Stomach (tissue), 9 donors: ENCODE measurements around the gene DHX58. TPM values are rescaled to one million over a fixed set of nuclear protein-coding genes. Genes with fewer than 3 reads are reported as not detected.

Source experiments
- DNase-seq, 2 donors: peaks; one replicate each; pipeline versions ENCODE4 v3.0.0 to v3.0.0-alpha.2; 2013 to 2019
- H3K27ac ChIP-seq, 5 donors: fragments of 200-600 bp in 4 of 5; sonication (generic) in 4 of 5; one replicate each; pipeline ENCODE4 v1.5.1; 2013 to 2019; ENCODE audit warnings: mild to moderate bottlenecking in 1 of 5, moderate library complexity in 1 of 5
- H3K27me3 ChIP-seq, 3 donors: fragments of 200-600 bp; sonication (generic); one replicate each; pipeline ENCODE4 v1.5.1; 2017 to 2019; ENCODE audit warnings: mixed run types in 1 of 3
- H3K36me3 ChIP-seq, 4 donors: fragments of 200-600 bp; sonication (generic); 1 replicate in 3 of 4; 2 replicates in 1 of 4; pipeline ENCODE4 v1.5.1; 2016 to 2019
- H3K4me1 ChIP-seq, 4 donors: fragments of 200-600 bp; sonication (generic); one replicate each; pipeline ENCODE4 v1.5.1; 2016 to 2019
- H3K4me3 ChIP-seq, 4 donors: fragments of 200-600 bp; sonication (generic) in 3 of 4; one replicate each; pipeline ENCODE4 v1.5.1; 2016 to 2019; ENCODE audit warnings: mild to moderate bottlenecking in 1 of 4
- H3K9me3 ChIP-seq, 4 donors: fragments of 200-600 bp; sonication (generic); one replicate each; pipeline ENCODE4 v1.5.1; 2016 to 2019
- EP300 ChIP-seq: sonication (generic); formaldehyde crosslinking; IDR thresholded peaks from one replicate; pipeline ENCODE4 v1.6.1; 2017; ENCODE audit warnings: antibody characterized with exemption
- POLR2A ChIP-seq, 4 donors: fragments of 450-650 bp; IDR thresholded peaks; one replicate each; pipeline ENCODE4 v1.6.1; 2016; ENCODE audit warnings: antibody characterized with exemption in 4 of 4, control low read depth in 2 of 4, mild to moderate bottlenecking in 1 of 4, moderate library complexity in 1 of 4
- POLR2AphosphoS5 ChIP-seq, 3 donors: sonication (generic); formaldehyde crosslinking; IDR thresholded peaks; one replicate each; pipeline ENCODE4 v1.6.1; 2016; ENCODE audit warnings: antibody characterized with exemption in 3 of 3
- WGBS, 5 donors: extraction: QIAGEN DNeasy Blood & Tissue Kit in 3 of 5; methylation state at CpG; one replicate each; pipeline versions ENCODE4 v1.1.5 to v1.1.7; 2013 to 2018; 5-methylcytosine and 5-hydroxymethylcytosine counted together
- intact Hi-C: fragments of 100-400 bp; cut with DNase I; formaldehyde crosslinking; loops from one replicate; pipeline ENCODE4 v1.15.1; 2023; ENCODE audit warnings: low total_unique reads
- polyA plus RNA-seq, 3 donors: library from polyadenylated mRNA; stranded (reverse); fragments of 200-250 nt; gene quantifications; one replicate each; pipeline ENCODE4 v1.2.3, GENCODE V29; 2013
- total RNA-seq, 5 donors: library from RNA; depleted of rRNA; stranded (reverse); fragments of >200 nt; gene quantifications; one replicate each; pipeline versions ENCODE4 v1.1.0 to v1.2.3, GENCODE V29; 2014 to 2016
- TF ChIP-seq, protein P1 (sequence below), 7 experiments: fragments of 450-650 bp in 4 of 7; fragments of 200-600 bp in 3 of 7; sonication (generic) in 3 of 7; IDR thresholded peaks; one replicate each; pipeline ENCODE4 v1.5.1; 2016 to 2019; ENCODE audit warnings: antibody characterized with exemption in 7 of 7, control low read depth in 2 of 7, mild to moderate bottlenecking in 1 of 7
- donor health status: healthy with polysubstance abuse.
- donor health status: Bipolar disorder and iron deficiency.
- donor health status: healthy.

The DHX58 gene
- total and polyA plus RNA-seq, 8 donors: 3.2 to 23.4 (median 12.9) TPM

DNA sequence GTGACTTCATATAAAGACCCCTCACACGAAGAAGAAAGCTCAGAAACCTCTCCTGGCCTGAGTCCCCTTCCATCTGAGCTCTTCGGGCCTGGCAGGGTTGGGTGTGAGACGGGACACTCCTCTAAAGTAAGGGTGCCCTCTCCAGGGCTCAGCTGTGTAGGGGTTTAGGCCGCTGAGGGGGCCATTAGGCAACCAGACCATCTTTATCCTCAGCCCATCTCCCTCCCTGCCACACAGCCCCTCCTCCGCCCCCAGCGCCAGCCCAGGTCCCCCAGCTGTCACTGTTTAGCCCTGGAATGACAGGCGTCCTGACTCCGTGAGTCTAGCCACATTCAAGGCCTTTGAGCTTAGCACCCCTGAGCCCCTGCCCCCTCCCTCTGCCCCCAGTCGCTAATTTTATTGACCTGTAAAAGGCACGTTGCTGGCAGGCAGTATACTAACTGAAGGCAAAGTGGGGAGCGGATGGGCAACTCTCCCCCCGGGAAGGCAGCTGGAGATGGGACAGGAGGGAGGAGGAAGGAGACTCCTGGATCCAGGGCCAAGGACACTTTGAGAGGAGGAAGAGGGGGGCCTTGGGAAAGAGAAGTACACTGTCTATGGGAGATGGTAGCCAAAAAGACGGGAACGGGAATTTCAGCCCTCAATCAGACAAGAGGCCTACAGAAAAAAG, 13.6 kb downstream of the DHX58 start:
- Histone ChIP-seq H3K9me3 (no peaks in the 10 kb centered on the region), H3K4me3 (peak overlapping the region in 3 of 4 donors; percentile 17 to 20 (median 20)), H3K27me3 (peaks cover 0 to 44% (median 25%) of the 10 kb centered on the region in 3 donors), H3K4me1 (peaks cover 10 to 19% (median 14%) of the 10 kb centered on the region in 4 donors), H3K36me3 (peaks cover 4 to 13% (median 9%) of the 10 kb centered on the region in 4 donors), H3K27ac (no peak overlapping the region)
- TF ChIP-seq POLR2A (IDR thresholded peaks at IDR 0.05) (no peak), EP300 (no peak), POLR2AphosphoS5 (IDR thresholded peaks at IDR 0.05) (no peak)
- TF ChIP-seq, protein P1, sequence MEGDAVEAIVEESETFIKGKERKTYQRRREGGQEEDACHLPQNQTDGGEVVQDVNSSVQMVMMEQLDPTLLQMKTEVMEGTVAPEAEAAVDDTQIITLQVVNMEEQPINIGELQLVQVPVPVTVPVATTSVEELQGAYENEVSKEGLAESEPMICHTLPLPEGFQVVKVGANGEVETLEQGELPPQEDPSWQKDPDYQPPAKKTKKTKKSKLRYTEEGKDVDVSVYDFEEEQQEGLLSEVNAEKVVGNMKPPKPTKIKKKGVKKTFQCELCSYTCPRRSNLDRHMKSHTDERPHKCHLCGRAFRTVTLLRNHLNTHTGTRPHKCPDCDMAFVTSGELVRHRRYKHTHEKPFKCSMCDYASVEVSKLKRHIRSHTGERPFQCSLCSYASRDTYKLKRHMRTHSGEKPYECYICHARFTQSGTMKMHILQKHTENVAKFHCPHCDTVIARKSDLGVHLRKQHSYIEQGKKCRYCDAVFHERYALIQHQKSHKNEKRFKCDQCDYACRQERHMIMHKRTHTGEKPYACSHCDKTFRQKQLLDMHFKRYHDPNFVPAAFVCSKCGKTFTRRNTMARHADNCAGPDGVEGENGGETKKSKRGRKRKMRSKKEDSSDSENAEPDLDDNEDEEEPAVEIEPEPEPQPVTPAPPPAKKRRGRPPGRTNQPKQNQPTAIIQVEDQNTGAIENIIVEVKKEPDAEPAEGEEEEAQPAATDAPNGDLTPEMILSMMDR (IDR thresholded peaks at IDR 0.05): no peak
- intact Hi-C loops: no loop called here
- DNase-seq: no peak
- WGBS, 5 donors: 66 to 76% (median 71%) methylated on average over 11 to 14 of the region's 14 CpGs

DNA sequence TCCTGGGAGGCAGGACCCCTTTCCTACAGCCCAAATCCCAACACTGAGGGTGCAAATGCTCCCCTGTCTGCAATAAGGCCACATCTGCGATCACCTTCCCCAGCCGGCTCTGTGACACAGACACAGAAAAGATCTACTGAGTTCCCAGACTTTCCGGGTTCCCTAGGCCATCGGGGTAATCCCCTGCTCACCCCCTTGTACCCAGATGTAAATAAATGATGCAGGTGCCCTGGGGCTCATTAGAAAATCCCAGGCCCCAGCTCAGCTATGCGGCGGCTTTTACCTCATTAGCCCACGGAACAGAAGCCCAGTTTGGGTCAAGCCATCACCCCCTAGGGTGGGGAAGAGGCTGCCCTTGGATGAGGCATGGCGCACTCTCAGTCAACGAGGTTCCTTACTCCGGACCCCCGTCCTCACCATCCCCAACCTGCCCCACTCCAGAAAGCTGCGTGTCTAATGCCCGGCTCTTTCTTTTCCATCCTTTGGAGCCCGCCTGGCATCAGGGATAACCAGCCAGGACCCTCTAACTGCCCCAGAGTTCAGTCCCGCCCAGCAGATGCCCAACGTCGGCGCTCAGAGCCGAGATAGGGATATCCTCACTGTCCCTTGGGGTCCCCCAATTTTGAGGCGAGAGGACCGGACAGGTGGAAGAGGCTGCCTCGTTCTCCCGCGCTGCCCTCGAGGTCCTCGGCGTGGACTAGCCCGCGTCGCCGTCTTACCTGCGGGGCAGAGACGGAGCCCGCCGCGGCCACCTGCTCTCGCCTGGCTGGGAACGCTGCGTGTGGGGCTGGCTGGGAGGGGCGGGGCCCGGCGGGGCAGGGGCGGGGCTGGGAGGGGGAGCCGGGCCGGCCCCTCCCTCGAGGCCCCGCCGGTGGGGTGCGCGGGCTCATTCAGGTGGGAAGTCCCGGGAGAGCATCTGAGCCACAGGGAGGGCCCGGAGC, 14.6 kb downstream of the DHX58 start, which contains the start of gene ZNF385C:
Gene ZNF385C, minus strand, starts transcription at position 783 of the 941 bp plus-strand sequence. CDS start 35,417 bp downstream, outside the sequence.
- Histone ChIP-seq H3K4me3 (peak within 1 kb of the TSS; percentile 17 to 38 (median 20)), H3K4me1 (peaks cover 10 to 19% (median 14%) of the 10 kb centered on the region in 4 donors), H3K9me3 (no peaks in the 10 kb centered on the region), H3K27me3 (peaks cover 0 to 46% (median 25%) of the 10 kb centered on the region in 3 donors), H3K36me3 (peaks cover 0 to 4% (median 1%) of the 10 kb centered on the region in 4 donors), H3K27ac (no peak within 1 kb of the TSS)
- WGBS, 5 donors: 8 to 17% (median 10%) methylated on average over 21 to 52 of the region's 52 CpGs
- no peak for TF ChIP-seq POLR2AphosphoS5 (IDR thresholded peaks at IDR 0.05)
- TF ChIP-seq, protein P1 (IDR thresholded peaks at IDR 0.05): no peak
- TF ChIP-seq EP300: no peak
- TF ChIP-seq POLR2A (IDR thresholded peaks at IDR 0.05): no peak
- peak; percentile 41 to 60 for DNase-seq
- intact Hi-C loops: no loop called here

DNA sequence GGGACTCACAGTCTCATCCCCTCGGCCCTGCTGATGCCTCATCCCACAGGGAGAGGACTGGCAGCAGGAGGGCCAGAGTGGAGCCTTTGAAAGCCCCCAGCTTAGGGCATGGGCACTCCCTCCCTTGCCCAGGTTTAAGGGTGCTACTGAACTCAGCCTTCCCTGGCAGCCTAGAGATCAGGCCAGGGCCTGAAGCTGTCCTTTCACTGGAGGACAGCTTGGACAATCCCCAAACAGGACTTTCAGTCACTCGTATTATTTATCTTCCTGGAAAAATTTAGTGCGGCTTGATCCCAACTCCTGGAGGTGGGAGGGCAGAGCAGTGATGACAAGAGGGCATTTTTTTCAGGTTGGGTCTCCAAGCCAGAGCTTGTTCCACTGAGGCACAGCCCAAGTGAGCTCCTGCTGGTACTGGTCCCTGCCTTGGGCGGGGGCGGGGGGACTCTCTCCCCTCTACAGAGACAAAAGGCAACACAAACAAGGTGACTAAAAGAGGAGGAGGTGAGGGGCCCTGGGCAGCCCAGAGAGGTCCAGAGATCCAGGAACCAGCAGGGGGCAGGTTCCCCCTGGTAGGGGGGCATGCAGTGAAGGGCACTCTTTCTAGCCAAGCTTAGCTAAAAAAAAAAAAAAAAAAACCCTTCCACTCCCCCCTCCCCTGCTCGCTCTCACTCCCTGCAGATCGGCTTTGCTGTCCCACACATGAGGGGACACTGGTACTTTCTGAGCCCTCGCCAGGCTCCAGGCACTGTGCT, 16.0 kb downstream of the DHX58 start:
- TF ChIP-seq POLR2A (IDR thresholded peaks at IDR 0.05) (no peak), EP300 (no peak), POLR2AphosphoS5 (IDR thresholded peaks at IDR 0.05) (no peak)
- TF ChIP-seq, protein P1 (IDR thresholded peaks at IDR 0.05): no peak
- no peak overlapping the region for H3K27ac ChIP-seq
- no peak overlapping the region for H3K4me3 ChIP-seq
- no peaks in the 10 kb centered on the region for H3K9me3 ChIP-seq
- H3K4me1 ChIP-seq: peaks cover 10 to 16% (median 12%) of the 10 kb centered on the region in 4 donors
- intact Hi-C loops: no loop called here
- peaks cover 0 to 57% (median 25%) of the 10 kb centered on the region in 3 donors for H3K27me3 ChIP-seq
- no peak for DNase-seq
- WGBS, 5 donors: 45 to 62% (median 56%) methylated on average over 8 of the region's 8 CpGs
- H3K36me3 ChIP-seq: no peaks in the 10 kb centered on the region
